NCI-H446 treated with DMSO at 0.1 percent for 48 hours (cell line): Measurements from ENCODE around the gene SNX30.
A peak's percentile ranks its signal among the peaks of the same experiment; 100 is the strongest.

Experiments
- DNase-seq: peaks from one replicate; lab custom pipeline; 2025; lab: John Stamatoyannopoulos, UW

The SNX30 gene

GRCh38 chr9:112783551-112783954 lies 33.0 kb downstream of the SNX30 start:
- DNase-seq: no peak

- no peak for DNase-seq
Observed at GRCh38 chr9:112784020-112784785, 33.6 kb downstream of the SNX30 start.

GRCh38 chr9:112785986-112786385 lies 35.4 kb downstream of the SNX30 start:
- DNase-seq: no peak

GRCh38 chr9:112786829-112787520 lies 36.4 kb downstream of the SNX30 start:
- no peak for DNase-seq

- DNase-seq: no peak
Observed at GRCh38 chr9:112787978-112788377, 37.4 kb downstream of the SNX30 start.

- no peak for DNase-seq
Observed at GRCh38 chr9:112789473-112789872, 38.9 kb downstream of the SNX30 start.

GRCh38 chr9:112789891-112790774 lies 39.6 kb downstream of the SNX30 start:
- no peak for DNase-seq

- no peak for DNase-seq
Observed at GRCh38 chr9:112792670-112793069, 42.1 kb downstream of the SNX30 start.

GRCh38 chr9:112793213-112793810 lies 42.8 kb downstream of the SNX30 start:
- no peak for DNase-seq

GRCh38 chr9:112794731-112795130 lies 44.2 kb downstream of the SNX30 start:
- DNase-seq: no peak

GRCh38 chr9:112795921-112796320 lies 45.4 kb downstream of the SNX30 start:
- DNase-seq: no peak

- no peak for DNase-seq
Observed at GRCh38 chr9:112796485-112796884, 45.9 kb downstream of the SNX30 start.

GRCh38 chr9:112809351-112809848 lies 58.8 kb downstream of the SNX30 start:
- no peak for DNase-seq

GRCh38 chr9:112809906-112810305 lies 59.3 kb downstream of the SNX30 start:
- no peak for DNase-seq

- DNase-seq: no peak
Observed at GRCh38 chr9:112810696-112811490, 60.3 kb downstream of the SNX30 start.

- no peak for DNase-seq
Observed at GRCh38 chr9:112811518-112811917, 61.0 kb downstream of the SNX30 start.

GRCh38 chr9:112815868-112816267 lies 65.3 kb downstream of the SNX30 start:
- DNase-seq: no peak

- DNase-seq: no peak
Observed at GRCh38 chr9:112817860-112818203, 67.3 kb downstream of the SNX30 start.

- DNase-seq: peak; percentile 4
Observed at GRCh38 chr9:112819635-112820496, 69.3 kb downstream of the SNX30 start.

- DNase-seq: no peak
Observed at GRCh38 chr9:112820881-112821280, 70.3 kb downstream of the SNX30 start.
